ENCODE data around the gene SCAF11. TPM values are rescaled to one million over a fixed set of nuclear protein-coding genes. Genes with fewer than 3 reads are reported as not detected.

The SCAF11 gene
- polyA plus RNA-seq, 1 donor (not counting 4 experiments of a cell fraction or from before 2014, with no cell fraction given), result 54.5 TPM

- Histone ChIP-seq H3K79me2 (ENCODE audit: control insufficient read depth, insufficient read depth, low read length) (peaks cover 83% of the 10 kb centered on the region), H3K9me1 (ENCODE audit: control insufficient read depth, extremely low read depth, insufficient read depth, low read length) (no peaks in the 10 kb centered on the region), H3K9ac (ENCODE audit: control insufficient read depth, extremely low read depth, insufficient read depth, low read length) (no peak overlapping the region), H3K27ac (ENCODE audit: control insufficient read depth, insufficient read depth, low read length) (no peak overlapping the region), H3K27me3 (ENCODE audit: control insufficient read depth, extremely low read depth, insufficient read depth, low read length) (no peaks in the 10 kb centered on the region), H3K4me3 (ENCODE audit: control insufficient read depth in 2 of 3, extremely low read depth in 1 of 3, insufficient read depth in 2 of 3, low read depth in 1 of 3, low read length in 3 of 3) (no peak overlapping the region), H3K4me1 (ENCODE audit: control insufficient read depth, extremely low read depth, insufficient read depth, low read length) (no peaks in the 10 kb centered on the region), H3K4me2 (ENCODE audit: control insufficient read depth, extremely low read depth, insufficient read depth, low read depth, low read length) (no peak overlapping the region), H4K20me1 (ENCODE audit: control insufficient read depth, extremely low read depth, insufficient read depth, low read length) (peaks cover 7% of the 10 kb centered on the region), H3K9me3 (ENCODE audit: control insufficient read depth, low read depth, low read length) (no peaks in the 10 kb centered on the region), H2AFZ (ENCODE audit: control insufficient read depth, low read length) (no peak overlapping the region), H3K36me3 (ENCODE audit: control insufficient read depth in 2 of 2, extremely low read depth in 1 of 2, insufficient read depth in 2 of 2, low read length in 2 of 2) (peaks cover 0 to 3% of the 10 kb centered on the region in 2 experiments)
- TF ChIP-seq EZH2 (IDR thresholded peaks at IDR 0.05; ENCODE audit: low read length), result no peak
- TF ChIP-seq CTCF (optimal IDR thresholded peaks at IDR 0.05 in 1 of 3, IDR thresholded peaks at IDR 0.05 in 1 of 3, conservative IDR thresholded peaks at IDR 0.05 in 1 of 3; ENCODE audit: extremely low read depth in 1 of 3, insufficient read depth in 2 of 3, low read length in 3 of 3), result no peak
- dilution Hi-C loops (cut with MboI; ENCODE audit: extremely low pct_ligation_motif_present, low sequenced_read_pairs), result no loop called here
- FAIRE-seq (no peak), DNase-seq (ENCODE audit: low read depth, low spot score) (no peak)
Observed at GRCh38 chr12:45969084-45969483, 21.3 kb downstream of the SCAF11 start.

DNA sequence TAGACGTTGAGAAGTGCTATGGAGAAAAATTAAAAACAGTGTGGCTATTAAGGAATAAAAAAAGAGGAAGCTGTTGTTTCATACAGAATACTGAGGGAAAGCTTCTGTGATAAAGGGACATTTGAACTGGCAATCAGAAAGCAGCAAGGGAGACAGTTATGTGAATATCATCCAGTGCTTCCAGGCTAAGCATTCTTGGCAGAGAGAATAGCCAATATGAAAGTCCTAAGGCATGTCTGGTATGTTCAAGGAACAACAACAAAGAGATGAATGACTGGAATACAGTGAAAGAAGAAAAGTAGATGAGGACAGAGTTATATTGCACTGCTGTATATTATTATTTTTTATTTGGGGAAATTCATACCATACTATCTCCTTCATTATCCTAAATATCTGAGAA lies 23.9 kb downstream of the SCAF11 start:
- Histone ChIP-seq H4K20me1 (ENCODE audit: control insufficient read depth, extremely low read depth, insufficient read depth, low read length) (peaks cover 4% of the 10 kb centered on the region), H3K27ac (ENCODE audit: control insufficient read depth, insufficient read depth, low read length) (no peak overlapping the region), H3K9me1 (ENCODE audit: control insufficient read depth, extremely low read depth, insufficient read depth, low read length) (no peaks in the 10 kb centered on the region), H2AFZ (ENCODE audit: control insufficient read depth, low read length) (no peak overlapping the region), H3K4me3 (ENCODE audit: control insufficient read depth in 2 of 3, extremely low read depth in 1 of 3, insufficient read depth in 2 of 3, low read depth in 1 of 3, low read length in 3 of 3) (no peak overlapping the region), H3K27me3 (ENCODE audit: control insufficient read depth, extremely low read depth, insufficient read depth, low read length) (no peaks in the 10 kb centered on the region), H3K36me3 (ENCODE audit: control insufficient read depth in 2 of 2, extremely low read depth in 1 of 2, insufficient read depth in 2 of 2, low read length in 2 of 2) (no peaks in the 10 kb centered on the region), H3K9ac (ENCODE audit: control insufficient read depth, extremely low read depth, insufficient read depth, low read length) (no peak overlapping the region), H3K4me2 (ENCODE audit: control insufficient read depth, extremely low read depth, insufficient read depth, low read depth, low read length) (no peak overlapping the region), H3K79me2 (ENCODE audit: control insufficient read depth, insufficient read depth, low read length) (peaks cover 73% of the 10 kb centered on the region), H3K9me3 (ENCODE audit: control insufficient read depth, low read depth, low read length) (no peaks in the 10 kb centered on the region), H3K4me1 (ENCODE audit: control insufficient read depth, extremely low read depth, insufficient read depth, low read length) (no peaks in the 10 kb centered on the region)
- DNase-seq (ENCODE audit: low read depth, low spot score) (no peak), FAIRE-seq (no peak)
- dilution Hi-C loops (cut with MboI; ENCODE audit: extremely low pct_ligation_motif_present, low sequenced_read_pairs), result no loop called here
- no peak for TF ChIP-seq CTCF (optimal IDR thresholded peaks at IDR 0.05 in 1 of 3, IDR thresholded peaks at IDR 0.05 in 1 of 3, conservative IDR thresholded peaks at IDR 0.05 in 1 of 3; ENCODE audit: extremely low read depth in 1 of 3, insufficient read depth in 2 of 3, low read length in 3 of 3)
- TF ChIP-seq EZH2 (IDR thresholded peaks at IDR 0.05; ENCODE audit: low read length), result no peak

Data from keratinocyte (primary cell).